Measurements from ENCODE around the gene DNMT1. TPM values are rescaled to one million over a fixed set of nuclear protein-coding genes. Genes with fewer than 3 reads are reported as not detected.
"Not testable (repeated sequence)": the region's sequence is repeated elsewhere in the genome, so short reads cannot be mapped to it uniquely, and the experiment has no call there.

DNMT1 gene
- total RNA-seq, 1 donor from 2014 or later, result 43.0 TPM

- DNase-seq, result no peak
Observed at GRCh38 chr19:10220695-10221094, 25.9 kb upstream of the DNMT1 start.

DNA sequence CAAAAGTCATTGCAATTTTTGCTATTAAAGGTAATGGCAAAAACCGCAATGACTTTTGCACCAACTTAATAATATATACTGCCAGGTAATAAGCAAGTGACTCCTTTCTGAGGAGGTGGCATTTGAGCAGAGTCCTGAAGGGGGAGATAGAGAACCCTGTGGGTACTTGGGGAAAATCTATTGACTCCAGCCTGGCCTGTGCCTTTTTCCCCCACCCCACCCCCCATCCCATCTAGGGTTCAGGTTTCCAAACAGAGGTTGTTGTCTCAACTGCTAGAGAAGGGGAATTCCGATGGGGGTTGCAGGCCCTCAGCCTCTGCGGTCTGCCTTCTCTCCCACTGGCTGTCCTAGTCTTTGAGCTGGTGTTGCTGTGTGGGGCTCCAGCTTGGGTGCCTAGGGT is 24.9 kb upstream of the DNMT1 start:
- DNase-seq, result no peak

- DNase-seq, result no peak
Observed at GRCh38 chr19:10217085-10217484, 22.3 kb upstream of the DNMT1 start.

DNA sequence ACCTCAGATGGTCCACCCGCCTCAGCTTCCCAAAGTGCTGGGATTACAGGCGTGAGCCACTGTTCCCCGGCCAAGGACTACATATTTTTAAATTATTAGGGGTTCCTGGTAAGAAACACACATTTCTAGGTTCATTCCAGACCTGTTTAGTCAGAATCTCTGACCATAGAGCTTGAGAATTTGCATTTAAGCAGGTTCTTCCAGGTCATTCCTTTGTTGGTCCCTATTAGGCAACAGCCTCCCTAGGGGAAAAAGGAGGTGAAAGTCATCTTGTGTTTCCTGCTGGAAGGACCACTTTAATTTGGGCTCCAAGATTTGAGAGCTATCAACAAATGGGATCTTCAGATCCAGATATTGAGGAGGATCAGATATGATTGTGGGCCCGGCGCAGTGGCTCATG is 20.0 kb upstream of the DNMT1 start:
- no peak for DNase-seq

DNA sequence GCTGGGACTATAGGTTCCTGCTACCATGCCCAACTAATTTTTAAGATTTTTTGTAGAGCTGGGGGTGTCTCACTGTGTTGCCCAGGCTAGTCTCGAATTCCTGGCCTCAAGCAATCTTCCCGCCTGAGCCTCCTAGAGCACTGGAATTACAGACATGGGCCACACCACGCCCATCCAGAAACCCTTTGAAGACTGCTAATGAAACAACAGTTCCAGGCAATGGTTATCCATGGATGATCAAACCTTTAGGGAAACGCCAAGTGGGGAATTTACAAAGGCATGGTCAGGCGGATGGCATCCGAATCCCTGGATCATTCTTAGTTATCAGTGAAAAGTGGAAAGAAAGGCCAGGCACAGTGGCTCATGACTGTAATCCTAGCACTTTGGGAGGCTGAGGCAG is 16.9 kb upstream of the DNMT1 start:
- no peak for DNase-seq

GRCh38 chr19:10211061-10211460 is 16.3 kb upstream of the DNMT1 start:
- DNase-seq, result no peak

- no peak for DNase-seq
Observed at GRCh38 chr19:10209315-10209714, 14.6 kb upstream of the DNMT1 start.

- no peak for DNase-seq
Observed at GRCh38 chr19:10207026-10207425, 12.3 kb upstream of the DNMT1 start.

DNA sequence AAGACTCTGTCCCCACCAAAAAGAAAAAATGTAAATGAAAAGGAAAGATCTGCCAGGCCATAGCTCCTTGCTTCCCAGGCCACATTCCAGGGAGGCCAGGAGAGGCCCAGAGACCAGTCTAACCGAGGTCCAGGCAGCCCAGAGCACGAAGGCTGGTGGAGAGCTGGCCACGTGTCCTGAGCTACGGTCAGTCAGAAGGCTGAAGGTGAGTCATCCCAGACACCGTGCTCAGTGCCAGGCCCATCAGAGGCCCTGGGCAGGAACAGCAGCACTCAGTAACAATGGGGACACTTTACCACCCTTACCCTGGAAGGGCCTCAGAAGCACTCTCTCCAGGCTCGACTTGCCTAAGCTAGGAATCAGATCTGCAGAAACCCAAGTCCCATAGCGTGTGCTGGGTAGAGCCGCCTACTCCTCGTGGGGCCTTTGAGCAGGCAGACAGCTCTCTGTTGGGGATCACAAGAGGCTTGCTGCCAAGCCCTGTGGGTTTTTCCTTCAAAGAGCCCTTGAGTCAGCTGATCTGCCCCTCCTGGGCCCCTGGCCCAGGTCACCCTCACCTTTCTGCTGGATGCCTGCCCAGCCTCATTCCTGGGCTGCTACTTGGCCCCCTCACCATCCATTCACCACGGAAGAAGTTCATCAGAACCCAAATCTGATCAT is 11.6 kb upstream of the DNMT1 start:
- no peak for DNase-seq

DNA sequence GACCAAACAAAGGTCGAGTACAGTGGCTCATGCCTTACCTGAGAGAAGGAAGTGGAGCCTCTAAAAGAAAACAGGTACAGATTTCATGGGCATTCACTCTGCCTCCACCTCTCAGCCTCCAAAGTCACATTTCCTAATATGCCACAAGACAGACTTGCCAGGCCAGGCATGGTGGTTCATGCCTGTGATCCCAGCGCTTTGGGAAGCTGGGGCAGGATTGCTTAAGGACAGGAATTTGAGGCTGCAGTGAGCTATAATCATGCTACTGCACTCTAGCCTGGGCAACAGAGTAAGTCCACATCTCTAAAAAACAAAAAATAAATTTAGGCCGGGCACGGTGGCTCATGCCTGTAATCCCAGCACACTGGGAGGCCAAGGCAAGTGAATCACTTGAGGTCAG is 10.9 kb upstream of the DNMT1 start:
- no peak for DNase-seq

DNA sequence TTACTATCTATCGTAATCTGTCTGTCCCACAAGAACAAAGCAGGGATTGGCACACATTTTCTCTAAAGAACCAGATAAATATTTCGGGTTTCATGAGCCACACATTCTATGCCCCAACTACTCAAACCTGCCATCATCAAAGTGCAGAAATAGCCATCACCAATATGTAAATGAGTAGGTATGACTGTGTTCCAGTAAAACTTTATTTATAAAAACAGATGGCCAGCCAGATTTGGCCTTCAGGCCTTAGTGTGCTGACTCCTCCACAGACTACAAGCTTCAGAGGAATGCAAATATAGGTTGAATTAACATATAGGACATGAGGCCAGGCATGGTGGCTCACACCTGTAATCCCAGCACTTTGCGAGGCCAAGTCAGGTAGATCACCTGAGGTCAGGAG is 8.9 kb upstream of the DNMT1 start:
- DNase-seq, result no peak

GRCh38 chr19:10201176-10201575 is 6.4 kb upstream of the DNMT1 start:
- no peak for DNase-seq

- DNase-seq, result not testable (repeated sequence)
Observed at GRCh38 chr19:10200101-10200500, 5.3 kb upstream of the DNMT1 start.

DNA sequence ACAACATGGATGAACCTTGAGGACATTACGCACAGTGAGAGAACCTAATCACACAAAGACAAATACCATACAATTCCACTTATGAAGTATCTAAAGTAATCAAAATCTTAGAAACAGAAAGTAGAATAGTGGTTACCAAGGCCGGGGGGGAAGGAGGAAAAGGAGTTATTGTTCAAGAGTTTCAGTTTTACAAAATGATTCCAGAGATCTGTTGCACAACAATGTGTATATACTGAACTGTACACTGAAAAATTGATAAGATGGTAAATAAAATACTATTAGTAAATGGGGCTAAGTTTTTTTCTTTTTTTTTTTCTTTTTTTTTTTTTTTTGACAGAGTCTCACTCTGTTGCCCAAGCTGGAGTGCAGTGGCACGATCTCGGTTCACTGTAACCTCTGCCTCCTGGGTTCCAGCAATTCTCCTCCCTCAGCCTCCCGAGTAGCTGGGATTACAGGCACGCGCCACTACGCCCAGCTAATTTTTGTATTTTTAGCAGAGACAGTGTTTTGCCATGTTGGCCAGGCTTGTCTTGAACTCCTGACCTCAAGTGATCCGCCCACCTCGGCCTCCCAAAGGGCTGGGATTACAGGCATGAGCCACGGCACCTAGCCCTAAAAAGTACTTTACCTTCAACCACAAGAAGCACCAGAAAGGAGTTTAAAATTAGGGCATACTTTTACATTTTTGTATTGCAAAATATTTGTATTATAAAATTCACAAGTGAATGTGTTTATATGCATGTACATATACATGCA is 4.3 kb upstream of the DNMT1 start:
- DNase-seq, result not testable (repeated sequence)

DNA sequence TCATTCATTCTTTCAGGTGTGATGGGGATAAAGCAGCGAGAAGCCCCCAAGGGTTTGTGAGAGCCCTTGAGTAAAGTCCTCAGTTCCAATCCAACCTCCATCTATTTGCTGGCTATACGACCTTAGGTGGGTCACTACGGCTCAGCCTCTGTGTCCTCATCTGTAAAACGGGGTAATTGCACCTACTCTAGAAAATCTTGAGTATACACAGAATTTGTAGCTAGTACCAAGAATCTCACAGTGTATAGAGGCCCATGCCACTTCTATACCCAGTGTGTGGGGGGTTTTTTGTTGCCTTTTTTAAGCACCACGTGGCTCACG is 406 bp upstream of the DNMT1 start:
- DNase-seq, result no peak

- DNase-seq, result no peak
Observed at GRCh38 chr19:10193790-10194499, 808 bp downstream of the DNMT1 start.

GRCh38 chr19:10192922-10193321 is 1.8 kb downstream of the DNMT1 start:
- DNase-seq, result no peak

DNA sequence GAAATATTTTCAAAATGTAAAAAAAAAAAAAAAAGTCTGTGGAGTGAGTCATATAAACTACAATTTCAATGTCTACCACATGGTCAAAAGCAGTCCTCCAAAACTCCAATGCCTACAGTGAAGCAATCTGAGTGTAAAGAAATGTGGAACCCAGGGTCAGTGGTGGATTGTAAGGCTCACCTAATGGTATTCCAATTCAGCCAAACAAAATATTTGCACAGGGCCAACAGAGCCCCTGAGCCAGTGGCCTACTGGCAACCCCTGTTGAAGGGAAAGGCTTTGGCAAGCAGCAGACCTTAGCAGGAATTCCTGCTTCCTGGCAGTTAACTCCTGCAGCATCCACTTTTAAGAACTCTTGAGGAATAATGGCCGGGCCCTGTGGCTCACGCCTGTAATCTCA is 3.4 kb downstream of the DNMT1 start:
- DNase-seq, result no peak

DNA sequence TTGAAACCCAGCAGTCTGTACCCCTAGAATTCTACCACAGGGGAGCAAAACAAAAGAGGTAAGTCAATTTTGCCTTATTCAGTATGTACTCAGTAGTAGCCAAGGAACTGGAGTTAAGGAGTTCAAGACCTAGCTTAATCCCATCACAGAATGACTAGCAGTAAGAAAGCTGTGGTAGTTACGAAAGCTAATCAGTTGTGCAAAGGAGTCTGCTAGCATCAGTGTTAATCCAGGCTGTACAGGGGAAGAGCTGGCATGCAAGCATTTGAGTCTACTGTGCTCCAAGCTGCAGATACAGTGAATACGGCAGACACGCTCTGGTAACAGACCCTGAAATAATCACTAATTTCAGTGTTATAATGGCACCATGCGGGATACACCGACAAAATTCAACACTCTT is 4.7 kb downstream of the DNMT1 start:
- DNase-seq, result no peak

DNA sequence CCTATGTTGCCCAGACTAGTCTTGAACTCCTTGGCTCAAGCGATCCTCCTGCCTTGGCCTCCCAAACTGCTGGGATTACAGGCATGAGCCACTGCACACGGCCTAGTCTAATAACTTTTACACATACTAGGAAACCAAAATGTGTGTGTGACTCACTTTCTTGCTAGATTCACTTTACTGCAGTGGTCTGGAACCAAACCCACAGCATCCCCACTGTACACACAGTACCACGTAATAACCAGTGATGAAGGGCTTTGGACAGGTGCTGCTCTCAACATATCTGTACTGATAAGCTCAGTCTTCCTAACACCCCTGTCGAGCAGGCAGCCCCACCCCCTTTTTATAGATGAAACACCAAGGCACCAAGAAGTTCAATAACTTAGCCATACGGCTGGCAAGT is 5.1 kb downstream of the DNMT1 start:
- no peak for DNase-seq

- no peak for DNase-seq
Observed at GRCh38 chr19:10187315-10187714, 7.4 kb downstream of the DNMT1 start.

DNA sequence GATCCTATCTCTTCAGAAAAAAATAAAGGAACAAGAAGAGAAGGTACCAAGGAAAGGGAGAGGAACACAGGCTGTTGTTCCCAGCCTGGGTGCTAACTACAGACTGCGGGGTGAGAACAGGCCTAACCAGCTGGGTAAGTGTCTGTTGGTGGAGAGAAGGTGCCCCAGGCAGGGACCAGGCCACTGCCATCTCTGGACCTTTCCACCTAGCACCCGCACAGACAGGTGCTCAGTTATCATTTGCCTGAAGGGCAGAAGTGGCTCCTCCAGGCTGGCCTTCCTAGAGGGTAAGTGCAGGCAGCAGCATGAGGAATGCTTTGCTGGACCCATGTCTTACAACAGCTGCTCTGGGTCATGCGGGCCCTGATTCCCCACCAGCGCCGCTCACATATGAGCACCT is 10.1 kb downstream of the DNMT1 start:
- no peak for DNase-seq

GRCh38 chr19:10183926-10184325 is 10.8 kb downstream of the DNMT1 start:
- DNase-seq, result no peak

- DNase-seq, result no peak
Observed at GRCh38 chr19:10182847-10183246, 11.9 kb downstream of the DNMT1 start.
